Heart right ventricle (tissue), 16 donors: ENCODE results near the gene TMEM184C. TPM values are rescaled to one million over a fixed set of nuclear protein-coding genes. Genes with fewer than 3 reads are reported as not detected.

Experiments
- ATAC-seq, 8 donors: fragments of 200-7000 bp; cut with Tn5 transposase; one replicate each; pipeline ENCODE4 v1.9.1; 2020; ENCODE audit warnings: mild to moderate bottlenecking in 8 of 8, moderate library complexity in 8 of 8, moderate number of reproducible peaks in 1 of 8
- DNase-seq, 2 donors: peaks; one replicate each; pipeline ENCODE4 v3.0.0-alpha.2; 2020
- H3K27ac ChIP-seq, 10 donors: fragments of 200-600 bp; sonication (generic) in 2 of 10; one replicate each; pipeline versions ENCODE4 v1.5.0 to v1.8.0; 2020 to 2022; ENCODE audit warnings: mild to moderate bottlenecking in 3 of 10
- H3K27me3 ChIP-seq, 7 donors: fragments of 200-600 bp; one replicate each; pipeline ENCODE4 v1.8.0; 2021 to 2022; ENCODE audit warnings: mild to moderate bottlenecking in 2 of 7
- H3K36me3 ChIP-seq, 9 donors: fragments of 200-600 bp; sonication (generic) in 1 of 9; one replicate each; pipeline versions ENCODE4 v1.5.0 to v1.8.0; 2020 to 2022; ENCODE audit warnings: mild to moderate bottlenecking in 2 of 9
- H3K4me1 ChIP-seq, 9 donors: fragments of 200-600 bp; sonication (generic) in 1 of 9; one replicate each; pipeline versions ENCODE4 v1.5.0 to v1.8.0; 2020 to 2022; ENCODE audit warnings: mild to moderate bottlenecking in 4 of 9
- H3K4me3 ChIP-seq, 10 donors: fragments of 200-600 bp; sonication (generic) in 2 of 10; one replicate each; pipeline versions ENCODE4 v1.5.0 to v1.8.0; 2020 to 2022; ENCODE audit warnings: mild to moderate bottlenecking in 7 of 10, moderate library complexity in 2 of 10
- H3K9me3 ChIP-seq, 11 donors: fragments of 200-600 bp in 10 of 11; sonication (generic) in 2 of 11; one replicate each; pipeline versions ENCODE4 v1.5.0 to v1.8.0; 2013 to 2022; ENCODE audit warnings: mild to moderate bottlenecking in 2 of 11, control low read depth in 1 of 11, moderate library complexity in 1 of 11
- WGBS, 2 donors: extraction: QIAGEN DNeasy Blood & Tissue Kit; methylation state at CpG; one replicate each; pipeline ENCODE4 v1.1.7; 2013; ENCODE audit warnings: inconsistent platforms in 1 of 2; 5-methylcytosine and 5-hydroxymethylcytosine counted together
- intact Hi-C, 10 donors: fragments of 100-400 bp; cut with DNase I; formaldehyde crosslinking; loops; one replicate each; pipeline versions ENCODE4 v1.11.1 to v1.14.2; 2022
- polyA plus RNA-seq, 2 donors: library from polyadenylated mRNA; stranded (reverse); fragments of 200-250 nt; gene quantifications; one replicate each; pipeline ENCODE4 v1.2.3, GENCODE V29; 2013
- total RNA-seq, 10 donors: library from RNA; stranded (reverse); fragmentation: NEBNext Ultra II Directional in 3 of 10; extraction: Animal tissue kit (Norgen Biotek cat#: 25700) in 3 of 10; gene quantifications; one replicate each; pipeline versions ENCODE4 v1.2.1 to v1.2.4, GENCODE V29; 2021 to 2023
- TF ChIP-seq, protein P1 (sequence below), 9 donors: fragments of 200-600 bp; sonication (generic) in 2 of 9; IDR thresholded peaks; one replicate each; pipeline versions ENCODE4 v1.5.0 to v1.8.0; 2021 to 2022; ENCODE audit warnings: antibody characterized with exemption in 9 of 9, mild to moderate bottlenecking in 5 of 9, moderate library complexity in 1 of 9
- donor health status: Arrhythmogenic right ventricular cardiomyopathy.
- donor health status: ischemic (EF 13 %, LVEDD 7.1; RV severe dilation, severe dysfunction).
- donor health status: healthy with polysubstance abuse.
- donor health status: DM: no; HTN: yes; CAD: no.
- donor health status: DM: no; HTN: no; CAD: no.
- donor health status: ischemic (EF 25% LVEDD 6.9; RV normal size, moderate dysfunction).
- donor health status: ischemic (EF 25% LVEDD 5.7; RV mildly dilated, moderate dysfunction).
- donor health status: healthy.
- donor health status: DM: yes; HTN: yes; CAD: no.
- donor health status: Ischemic cardiomyopathy.
- donor health status: ischemic (EF 35%, LVEDD 5.7; RV mildly dilated, moderate dysfunction).
- donor health status: nonischemic (EF 11% LVEDD 7.7; RV severe dilation, severe dysfunction).
- donor health status: DM: yes; HTN: yes; CAD: no.
- donor health status: PGD.
- donor health status: ischemic (EF 29% LVEDD 5.4; RV normal size, mild dysfunction).
- donor health status: nonischemic (EF 23%, LVEDD 6.1; RV moderate dilation, normal function).

Gene TMEM184C
- total and polyA plus RNA-seq, 12 donors = 3.2 to 30.5 (median 21.1) TPM

DNA sequence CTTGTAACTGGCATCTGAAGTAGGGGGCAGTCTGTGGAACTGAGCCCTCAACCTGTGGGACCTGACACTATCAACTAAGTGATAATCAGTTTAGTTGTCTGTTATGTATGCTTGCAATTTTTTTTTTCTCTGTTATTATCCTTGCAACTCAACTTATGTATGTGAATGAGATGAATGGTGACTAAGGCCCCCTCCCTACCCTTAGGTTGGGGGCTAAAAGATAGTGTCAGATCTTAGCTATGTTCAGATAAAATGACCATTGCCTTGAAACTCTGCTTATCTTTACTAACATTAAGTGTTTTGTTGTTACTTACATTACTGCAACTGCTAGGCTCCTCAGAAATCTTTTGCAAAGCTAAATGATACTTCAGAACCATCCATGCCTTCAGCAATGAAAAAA is 31.5 kb downstream of the TMEM184C start:
- peaks cover 0 to 39% (median 9%) of the 10 kb centered on the region in 9 donors for H3K4me1 ChIP-seq
- intact Hi-C loops = no loop called here
- H3K27me3 ChIP-seq = no peaks in the 10 kb centered on the region
- ATAC-seq (no peak), DNase-seq (no peak)
- H3K27ac ChIP-seq = no peak overlapping the region
- peaks cover 0 to 44% (median 0%) of the 10 kb centered on the region in 9 donors for H3K36me3 ChIP-seq
- H3K9me3 ChIP-seq = peaks cover 0 to 11% (median 0%) of the 10 kb centered on the region in 11 donors
- no peak overlapping the region for H3K4me3 ChIP-seq
- TF ChIP-seq, protein P1, sequence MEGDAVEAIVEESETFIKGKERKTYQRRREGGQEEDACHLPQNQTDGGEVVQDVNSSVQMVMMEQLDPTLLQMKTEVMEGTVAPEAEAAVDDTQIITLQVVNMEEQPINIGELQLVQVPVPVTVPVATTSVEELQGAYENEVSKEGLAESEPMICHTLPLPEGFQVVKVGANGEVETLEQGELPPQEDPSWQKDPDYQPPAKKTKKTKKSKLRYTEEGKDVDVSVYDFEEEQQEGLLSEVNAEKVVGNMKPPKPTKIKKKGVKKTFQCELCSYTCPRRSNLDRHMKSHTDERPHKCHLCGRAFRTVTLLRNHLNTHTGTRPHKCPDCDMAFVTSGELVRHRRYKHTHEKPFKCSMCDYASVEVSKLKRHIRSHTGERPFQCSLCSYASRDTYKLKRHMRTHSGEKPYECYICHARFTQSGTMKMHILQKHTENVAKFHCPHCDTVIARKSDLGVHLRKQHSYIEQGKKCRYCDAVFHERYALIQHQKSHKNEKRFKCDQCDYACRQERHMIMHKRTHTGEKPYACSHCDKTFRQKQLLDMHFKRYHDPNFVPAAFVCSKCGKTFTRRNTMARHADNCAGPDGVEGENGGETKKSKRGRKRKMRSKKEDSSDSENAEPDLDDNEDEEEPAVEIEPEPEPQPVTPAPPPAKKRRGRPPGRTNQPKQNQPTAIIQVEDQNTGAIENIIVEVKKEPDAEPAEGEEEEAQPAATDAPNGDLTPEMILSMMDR (IDR thresholded peaks at IDR 0.05) = no peak

DNA sequence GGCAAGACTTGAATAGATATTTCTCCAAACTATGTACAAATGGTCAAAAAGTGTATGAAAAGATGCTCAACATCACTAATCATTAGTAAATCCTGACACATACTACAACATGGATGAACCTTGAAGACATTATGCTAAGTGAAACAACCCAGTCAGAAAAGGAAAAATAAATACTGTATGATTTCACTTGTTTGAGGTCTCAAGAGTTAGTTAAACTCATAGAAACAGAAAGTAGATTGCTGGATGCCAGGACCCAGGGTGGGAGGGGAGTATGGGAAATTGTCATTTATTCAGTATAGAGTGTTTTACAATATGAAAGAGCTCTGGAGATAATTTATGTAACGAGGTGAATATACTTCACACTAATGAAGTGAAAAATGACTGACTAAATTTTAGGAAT is 34.4 kb downstream of the TMEM184C start:
- Histone ChIP-seq H3K9me3 (peaks cover 0 to 11% (median 0%) of the 10 kb centered on the region in 11 donors), H3K27me3 (no peaks in the 10 kb centered on the region), H3K36me3 (peaks cover 0 to 72% (median 2%) of the 10 kb centered on the region in 9 donors), H3K27ac (no peak overlapping the region), H3K4me3 (no peak overlapping the region), H3K4me1 (peaks cover 0 to 23% (median 5%) of the 10 kb centered on the region in 9 donors)
- TF ChIP-seq, protein P1 (IDR thresholded peaks at IDR 0.05) = no peak
- 96 to 97% methylated on average over 1 of the region's 1 CpG for WGBS, 2 donors
- ATAC-seq (no peak), DNase-seq (no peak)
- intact Hi-C loops = no loop called here

DNA sequence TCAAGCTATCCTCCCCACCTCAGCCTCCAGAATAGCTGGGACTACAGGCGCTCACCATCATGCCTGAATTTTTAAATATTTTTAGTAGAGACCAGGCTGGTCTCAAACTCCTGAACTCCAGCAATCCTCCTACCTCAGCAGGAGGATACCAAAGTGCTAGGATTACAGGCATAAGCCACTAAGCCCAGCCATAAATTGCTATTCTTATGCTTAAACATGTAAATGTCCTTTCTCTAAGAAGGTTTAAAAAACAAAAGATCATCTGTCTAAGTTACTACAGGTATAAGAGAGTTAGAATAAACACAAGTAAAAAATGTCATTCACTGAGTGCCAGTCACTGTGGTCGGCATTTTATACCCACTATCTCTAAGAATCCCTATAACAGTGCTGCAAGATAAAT is 38.4 kb downstream of the TMEM184C start:
- H3K36me3 ChIP-seq = peaks cover 0 to 90% (median 31%) of the 10 kb centered on the region in 9 donors

DNA sequence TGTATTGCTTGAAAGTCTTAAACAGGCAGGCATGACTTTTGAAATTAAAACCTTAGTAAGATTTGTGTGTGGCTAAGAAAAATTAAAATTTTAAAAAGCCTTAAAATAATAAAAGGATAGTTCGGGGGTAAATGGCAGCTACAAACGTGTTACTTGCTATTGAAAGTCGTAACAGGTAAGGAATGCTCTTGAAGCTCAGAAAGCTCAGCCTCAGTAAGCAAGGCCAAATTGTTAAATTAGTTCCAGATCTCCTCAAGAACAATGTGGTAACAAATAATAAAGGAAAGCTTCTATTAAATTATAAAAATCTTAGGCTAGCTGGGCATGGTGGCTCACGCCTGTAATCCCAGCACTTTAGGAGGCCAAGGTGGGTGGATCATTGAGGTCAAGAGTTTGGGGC is 41.3 kb downstream of the TMEM184C start:
- 94 to 95% methylated on average over 4 of the region's 4 CpGs for WGBS, 2 donors
- DNase-seq = no peak
- intact Hi-C loops = no loop called here
- no peaks in the 10 kb centered on the region for H3K9me3 ChIP-seq
- H3K4me3 ChIP-seq = no peak overlapping the region
- no peak overlapping the region for H3K27ac ChIP-seq
- no peaks in the 10 kb centered on the region for H3K27me3 ChIP-seq
- no peaks in the 10 kb centered on the region for H3K4me1 ChIP-seq
- TF ChIP-seq, protein P1 (IDR thresholded peaks at IDR 0.05) = no peak
- ATAC-seq = no peak
- peaks cover 0 to 96% (median 32%) of the 10 kb centered on the region in 9 donors for H3K36me3 ChIP-seq

More for the DNA sequence above, 38.4 kb downstream of the TMEM184C start:
- Histone ChIP-seq H3K27me3 (no peaks in the 10 kb centered on the region), H3K4me3 (no peak overlapping the region), H3K4me1 (no peaks in the 10 kb centered on the region), H3K27ac (no peak overlapping the region), H3K9me3 (no peaks in the 10 kb centered on the region)
- TF ChIP-seq, protein P1 (IDR thresholded peaks at IDR 0.05) = no peak
- ATAC-seq = no peak
- 98 to 99% methylated on average over 2 of the region's 2 CpGs for WGBS, 2 donors
- DNase-seq = no peak
- intact Hi-C loops = no loop called here
